ENCODE data around the gene BIRC2.

DNA sequence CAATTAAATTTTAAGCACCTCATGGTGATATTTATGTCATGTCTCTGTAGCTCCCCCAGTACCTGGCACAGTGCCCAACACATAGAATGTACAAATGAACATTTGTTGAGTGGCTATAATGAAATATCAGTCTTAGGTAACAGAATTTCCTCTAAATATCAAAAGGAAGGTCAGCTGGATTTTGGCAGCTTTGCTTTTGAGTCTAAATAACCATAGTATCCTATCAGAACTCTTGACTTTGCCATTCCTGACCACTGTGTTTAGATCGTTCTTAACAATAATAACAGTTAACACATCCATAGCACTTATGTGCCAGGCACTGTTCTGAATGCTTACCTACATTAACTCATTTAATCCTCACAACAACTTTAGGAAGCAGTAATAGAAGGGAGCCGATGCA lies 79.0 kb downstream of the BIRC2 start:
- no peak for TF ChIP-seq STAT1 (conservative IDR thresholded peaks at IDR 0.05)
- no peak for TF ChIP-seq TARDBP (IDR thresholded peaks at IDR 0.05; ENCODE audit: borderline replicate concordance)
- TF ChIP-seq, protein P1, sequence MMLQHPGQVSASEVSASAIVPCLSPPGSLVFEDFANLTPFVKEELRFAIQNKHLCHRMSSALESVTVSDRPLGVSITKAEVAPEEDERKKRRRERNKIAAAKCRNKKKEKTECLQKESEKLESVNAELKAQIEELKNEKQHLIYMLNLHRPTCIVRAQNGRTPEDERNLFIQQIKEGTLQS (IDR thresholded peaks at IDR 0.05; ENCODE audit: borderline replicate concordance, extremely low read depth, low read depth, low read length): no peak
- TF ChIP-seq RFX5 (IDR thresholded peaks at IDR 0.05; ENCODE audit: low read depth, low read length): no peak
- TF ChIP-seq ESRRA (IDR thresholded peaks at IDR 0.05; ENCODE audit: low read length): no peak
- TF ChIP-seq POLR2A (IDR thresholded peaks at IDR 0.05; ENCODE audit: low read depth, low read length): no peak
- no peak for TF ChIP-seq SUPT20H (IDR thresholded peaks at IDR 0.05; ENCODE audit: borderline replicate concordance, control insufficient read depth, low read depth, low read length)

Data from GM12878 (cell line).